Stimulated activated CD4-positive, alpha-beta T cell treated with anti-CD3 and anti-CD28 coated beads, Interleukin-15, amount 100 ng/mL, for 1 hour (primary cell): ENCODE results near the gene ZNF384.

Experiments
- DNase-seq, 2 donors: peaks; one replicate each; pipeline ENCODE4 v3.0.0-alpha.2; 2020; ENCODE audit warnings: low read depth in 1 of 2, low spot score in 1 of 2

ZNF384 gene

DNA sequence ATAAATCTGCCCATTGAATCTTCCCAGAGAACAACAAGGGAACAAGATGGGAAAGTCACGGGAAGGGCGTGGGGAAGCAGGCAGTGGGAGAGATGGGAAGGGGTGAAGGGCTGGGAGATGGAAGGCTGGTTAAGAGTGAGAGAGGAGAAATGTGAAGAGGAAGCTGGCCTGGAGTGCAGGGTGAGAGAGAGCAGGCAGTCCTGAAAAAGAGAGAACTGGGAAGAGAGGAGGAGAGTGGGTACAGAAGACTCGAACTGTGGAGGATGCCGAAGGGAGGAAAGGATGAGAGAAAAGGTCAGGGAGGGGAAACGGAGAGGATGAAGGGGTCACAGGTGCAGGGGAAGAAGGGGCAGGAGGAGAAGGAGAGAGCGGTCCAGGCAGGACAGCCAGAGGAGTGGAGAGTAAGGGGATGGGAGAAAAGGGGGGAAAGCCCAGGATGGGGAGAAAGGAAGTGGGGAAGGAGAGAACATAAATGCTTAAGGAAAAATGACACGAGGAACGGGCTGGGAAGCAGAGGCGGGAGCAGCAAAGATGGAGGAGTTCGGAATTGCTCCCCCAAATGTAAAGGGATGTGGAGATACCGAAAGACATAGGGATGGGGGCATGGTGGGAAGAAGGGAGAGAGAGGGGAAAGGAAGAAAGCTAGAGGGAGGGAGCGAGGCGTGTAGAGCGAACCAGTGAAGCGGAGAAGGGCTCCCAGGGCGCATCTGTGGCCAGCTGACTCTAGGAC, 10.2 kb upstream of the ZNF384 start:
- DNase-seq, result no peak

DNA sequence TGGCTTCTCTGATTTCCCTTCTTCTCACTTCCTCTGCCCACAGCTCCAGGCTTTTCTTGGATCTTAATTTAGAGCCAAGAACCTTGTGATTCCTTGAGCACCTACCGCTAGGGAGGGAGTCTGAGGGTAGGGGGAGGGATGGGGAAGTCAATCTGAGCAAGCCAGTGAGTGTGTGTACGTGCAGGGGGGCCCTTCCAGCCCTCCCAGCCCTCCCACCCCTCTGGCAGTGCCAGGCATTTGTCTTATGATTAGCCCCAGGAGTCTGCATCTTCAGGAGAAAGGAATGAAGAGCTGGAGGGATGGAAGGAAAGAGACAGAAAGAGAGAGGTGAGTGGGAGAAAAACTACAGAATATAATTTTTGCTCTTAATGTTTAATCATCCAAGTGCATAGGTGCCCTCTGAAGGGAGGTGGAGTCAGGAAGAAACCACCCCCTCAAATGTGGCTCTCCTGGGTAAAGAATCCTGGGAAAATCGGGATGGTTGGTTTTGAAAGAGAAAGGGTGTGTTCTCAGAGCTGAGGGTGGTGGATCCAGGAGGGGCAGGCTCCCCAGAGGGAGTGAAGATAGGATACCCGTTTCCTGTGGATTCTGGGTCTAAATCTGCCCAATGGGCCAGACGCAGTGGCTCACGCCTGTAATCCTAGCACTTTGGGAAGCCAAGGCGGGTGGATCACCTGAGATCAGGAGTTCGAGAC, 9.3 kb upstream of the ZNF384 start:
- no peak for DNase-seq

- no peak for DNase-seq
These were observed 8.6 kb upstream of the ZNF384 start for GRCh38 chr12:6697584-6698351.

DNA sequence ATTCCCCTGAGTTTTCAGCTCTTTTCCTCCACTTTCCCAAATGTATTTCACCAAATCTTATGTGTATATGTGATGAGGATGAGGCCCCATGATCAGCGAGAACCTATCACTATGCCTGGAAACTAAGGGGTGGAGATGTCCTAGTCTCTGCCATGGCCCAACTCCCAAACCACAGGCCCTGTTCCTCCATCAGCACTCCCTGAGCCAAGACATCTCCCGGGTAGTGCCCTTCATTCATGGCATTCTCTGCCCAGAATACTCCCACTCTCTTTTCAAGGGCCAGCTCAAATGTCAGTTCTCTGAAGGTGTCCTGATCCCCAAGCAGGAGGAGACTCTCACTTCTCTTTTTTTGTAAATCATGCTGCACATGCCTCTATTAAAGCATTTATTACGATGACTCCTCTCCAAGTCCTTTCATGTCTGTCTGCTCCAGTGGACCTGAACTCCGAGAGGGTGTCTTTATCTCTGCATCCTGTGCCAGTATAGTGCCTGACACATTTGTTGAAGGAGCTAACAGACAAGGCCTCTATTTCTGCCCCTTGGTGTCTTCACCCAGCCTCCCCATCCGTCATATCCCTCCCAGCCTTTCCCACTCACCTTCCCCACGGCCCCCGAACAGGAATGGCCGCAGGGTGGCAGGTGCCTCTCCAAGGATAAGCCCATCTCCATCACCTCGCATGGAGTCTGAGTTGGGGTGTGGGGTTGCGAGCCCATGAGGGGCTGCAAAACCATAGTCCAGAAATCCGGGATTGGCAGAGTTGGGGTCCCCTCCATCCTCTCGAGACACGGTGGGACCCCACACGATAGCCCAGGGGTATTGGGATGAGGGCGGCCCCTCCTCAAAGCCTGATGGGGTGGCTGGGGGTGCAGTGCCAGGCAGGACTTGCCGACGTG, 7.8 kb upstream of the ZNF384 start:
- no peak for DNase-seq

DNA sequence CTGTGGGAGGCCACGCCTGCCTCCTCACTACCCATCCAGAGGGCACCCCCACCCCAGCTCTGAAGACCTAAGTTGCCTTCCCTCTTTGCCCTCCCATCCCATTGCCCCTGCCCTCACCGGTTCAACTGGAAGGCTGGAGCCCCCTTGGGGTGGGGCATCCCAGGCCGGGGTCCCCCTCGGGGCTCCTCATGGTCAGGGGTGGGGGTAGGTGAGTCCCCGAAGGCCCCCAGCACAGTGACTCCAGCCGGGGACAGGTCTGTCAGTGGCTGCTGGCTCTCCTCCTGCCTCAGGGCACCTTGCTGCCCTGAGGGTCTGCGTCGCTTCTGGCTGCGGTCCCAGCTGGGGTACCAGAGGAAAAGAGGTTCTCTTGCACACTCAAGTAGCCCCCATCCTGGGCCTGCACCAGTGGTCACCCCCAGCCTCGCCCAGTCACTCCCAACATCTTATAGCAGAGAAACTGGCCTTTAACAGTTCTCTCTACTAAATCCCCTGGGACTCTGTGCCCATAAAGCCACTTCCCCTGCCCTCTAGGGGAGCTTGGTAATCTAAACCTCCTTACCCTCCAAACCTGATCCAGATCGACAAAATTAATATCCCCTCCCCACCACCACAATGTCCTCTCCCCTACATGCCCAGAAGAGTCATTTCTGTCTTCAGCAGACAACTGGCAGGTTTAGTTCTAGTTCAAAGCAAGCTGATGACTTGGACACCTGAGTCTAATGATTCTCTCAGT, 6.3 kb upstream of the ZNF384 start:
- no peak for DNase-seq

GRCh38 chr12:6694701-6695100, 5.5 kb upstream of the ZNF384 start:
- no peak for DNase-seq

DNA sequence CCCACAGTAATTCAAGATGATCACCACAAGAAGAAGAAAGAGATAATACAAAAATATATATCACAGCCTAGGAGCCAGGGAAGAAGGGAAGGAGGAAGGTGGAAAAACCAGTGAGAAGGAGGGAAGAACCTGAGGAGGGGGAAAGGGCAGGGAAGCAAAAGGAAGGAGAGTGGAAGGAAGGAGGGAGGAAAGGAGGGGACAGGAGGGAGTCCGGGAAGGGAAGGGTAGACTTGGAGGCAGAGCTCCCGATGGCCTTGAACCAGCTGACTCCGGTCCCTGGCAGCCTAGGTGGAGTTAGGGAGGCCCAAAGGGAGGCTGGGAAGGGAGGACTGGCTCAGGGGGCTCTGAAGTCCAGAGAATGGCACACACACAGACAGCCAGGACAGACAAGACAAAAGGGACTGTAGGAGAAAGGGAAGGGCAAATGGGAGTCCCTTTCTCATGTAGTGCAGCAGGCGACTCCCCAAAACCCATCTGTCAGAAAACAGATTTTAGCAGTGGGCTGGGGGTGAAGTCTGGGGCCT, 4.7 kb upstream of the ZNF384 start:
- no peak for DNase-seq

DNA sequence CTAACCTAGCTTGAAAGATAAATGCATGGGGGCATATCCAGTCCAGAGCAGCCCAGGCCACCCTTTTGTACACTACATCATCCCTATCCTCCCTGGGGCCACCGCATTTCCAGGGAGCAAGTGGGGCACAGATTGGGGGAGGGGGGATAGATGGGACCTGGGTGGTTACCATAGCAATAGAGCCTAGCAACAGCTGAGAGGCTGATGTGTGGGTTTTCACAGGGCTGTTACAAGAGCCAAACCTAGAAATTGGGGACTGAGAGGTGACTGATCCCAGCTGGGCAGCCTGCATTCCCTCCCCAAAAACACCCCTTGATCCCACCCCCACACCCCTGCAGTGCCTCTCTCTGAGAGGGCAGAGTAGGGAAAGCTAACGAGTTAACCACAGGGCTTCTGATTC, 3.7 kb upstream of the ZNF384 start:
- no peak for DNase-seq

GRCh38 chr12:6691473-6691872, 2.3 kb upstream of the ZNF384 start:
- DNase-seq, result no peak

DNA sequence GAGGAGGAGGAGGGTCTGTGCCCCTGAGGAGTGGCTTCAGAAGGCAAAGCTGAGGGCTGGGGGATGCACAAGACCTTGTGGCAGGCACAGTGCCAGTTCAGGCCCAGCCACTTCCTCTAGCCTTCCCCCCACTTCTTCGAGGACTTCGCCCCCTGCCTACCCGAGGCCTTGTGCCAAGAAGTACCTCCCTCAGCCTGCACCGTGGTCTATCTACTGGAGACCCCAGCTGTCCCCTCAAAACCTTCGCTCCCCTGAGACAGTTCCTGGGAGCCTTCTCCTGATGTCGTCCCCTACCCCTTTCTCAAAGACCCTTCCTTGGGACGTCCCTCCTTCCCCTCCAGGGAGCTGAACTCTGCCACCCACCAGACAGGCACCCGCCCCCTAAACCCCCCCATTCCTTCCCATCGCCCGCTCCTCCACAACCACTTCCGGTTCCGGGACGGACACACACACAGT, 604 bp downstream of the ZNF384 start:
- peak in 1 of 2 donors; percentile 9 for DNase-seq

DNA sequence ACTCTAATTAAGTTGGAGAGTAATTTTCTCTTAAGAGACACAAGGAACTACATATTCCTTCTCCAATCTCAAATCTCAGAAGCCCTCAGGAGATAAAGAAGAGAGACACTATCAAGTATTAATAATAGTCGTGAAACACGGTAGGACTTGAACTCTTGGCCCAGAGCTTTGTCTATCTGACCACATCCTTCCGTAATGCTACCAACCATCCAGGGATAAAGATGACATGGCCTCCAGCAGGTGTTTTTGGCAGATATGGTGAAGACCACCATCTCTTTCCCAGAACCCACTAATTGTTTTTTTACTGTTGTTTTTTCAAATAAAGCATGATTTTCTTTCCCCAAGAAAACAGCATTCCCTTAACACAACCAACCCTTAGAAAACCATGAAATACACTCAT, 3.4 kb downstream of the ZNF384 start:
- DNase-seq, result no peak

- DNase-seq, result no peak
These were observed 4.6 kb downstream of the ZNF384 start for GRCh38 chr12:6684609-6685008.

- no peak for DNase-seq
These were observed 12.2 kb downstream of the ZNF384 start for GRCh38 chr12:6676962-6677361.

- DNase-seq, result no peak
These were observed 17.0 kb downstream of the ZNF384 start for GRCh38 chr12:6672143-6672542.

- no peak for DNase-seq
These were observed 21.5 kb downstream of the ZNF384 start for GRCh38 chr12:6667559-6668210.

GRCh38 chr12:6666211-6666610, 23.0 kb downstream of the ZNF384 start:
- DNase-seq, result no peak

DNA sequence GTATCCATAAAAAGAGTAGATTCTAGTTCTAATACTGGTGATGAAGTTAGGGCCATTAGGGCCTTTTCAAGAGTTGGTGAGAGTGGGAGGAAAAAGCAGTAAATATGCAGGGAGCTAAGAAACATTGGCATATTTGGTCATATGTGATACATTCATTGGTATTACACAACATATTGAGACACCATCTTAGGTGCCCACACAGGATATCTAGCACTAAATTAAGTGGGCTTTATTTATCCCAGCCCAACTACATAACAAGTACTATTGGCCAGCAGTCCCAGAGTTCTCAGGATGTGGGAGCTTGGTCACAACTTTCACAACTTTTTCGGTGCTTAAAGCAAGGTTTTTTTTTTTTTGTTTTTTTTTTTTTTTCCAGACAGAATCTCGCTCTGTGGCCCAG, 24.3 kb downstream of the ZNF384 start:
- no peak for DNase-seq

GRCh38 chr12:6662906-6663742, 26.1 kb downstream of the ZNF384 start, which contains the start of gene ING4:
Gene ING4 (minus strand): TSS chr12:6663119. CDS start chr12:6663101, 18 bp downstream.
- peak; percentile 84 to 87 for DNase-seq

- DNase-seq, result no peak
These were observed 26.6 kb downstream of the ZNF384 start for GRCh38 chr12:6662602-6662905.
